HG02642 (cell line): ENCODE measurements around the gene CFTR.
"Not testable (repeated sequence)": the region's sequence is repeated elsewhere in the genome, so short reads cannot be mapped to it uniquely, and the experiment has no call there.

Source experiments
- ATAC-seq: cut with Tn5 transposase; IDR thresholded peaks from one replicate; pipeline ENCODE4 v1.9.1; 2021; ENCODE audit warnings: mild to moderate bottlenecking; ENCODE audit not compliant: unreplicated experiment, poor library complexity

Gene CFTR

DNA sequence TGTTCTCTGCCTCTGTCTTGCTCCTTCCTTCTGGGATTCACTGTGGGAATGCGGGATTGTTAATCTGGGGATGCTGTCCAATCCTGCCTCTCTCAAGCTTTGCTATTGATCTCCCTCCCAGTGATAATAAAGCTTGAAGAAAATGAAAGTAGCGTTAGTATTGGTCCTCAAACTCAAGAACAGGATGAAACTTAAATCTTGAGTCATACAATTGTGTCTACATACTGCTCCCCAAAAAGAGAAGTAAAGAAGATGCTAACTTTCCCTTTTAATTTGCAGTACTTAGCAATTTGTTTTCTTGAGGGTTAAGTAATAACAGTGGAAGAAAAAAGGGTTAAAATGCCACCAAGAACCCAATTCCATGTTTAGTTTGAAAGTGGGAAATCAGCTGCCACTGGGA lies 13.6 kb downstream of the CFTR start:
- ATAC-seq: no peak

DNA sequence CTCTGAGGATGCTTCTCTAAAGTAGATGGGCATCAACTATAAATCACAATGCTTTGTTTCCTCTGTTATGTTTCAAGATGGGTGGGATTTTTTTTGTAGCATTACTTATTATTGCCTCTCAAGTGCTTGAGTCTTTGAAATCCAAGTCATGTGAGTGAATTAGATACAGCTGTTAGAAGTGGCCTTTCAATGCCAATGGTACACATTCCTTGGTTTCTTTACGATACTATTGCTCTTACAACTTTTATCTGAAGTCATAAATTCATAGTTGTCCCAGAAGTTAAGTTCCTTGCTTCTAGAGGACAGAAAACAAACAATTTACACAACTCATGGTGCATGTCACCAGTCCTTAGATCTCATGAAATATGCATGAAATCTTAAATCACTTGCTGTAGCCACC lies 15.5 kb downstream of the CFTR start:
- ATAC-seq: no peak

DNA sequence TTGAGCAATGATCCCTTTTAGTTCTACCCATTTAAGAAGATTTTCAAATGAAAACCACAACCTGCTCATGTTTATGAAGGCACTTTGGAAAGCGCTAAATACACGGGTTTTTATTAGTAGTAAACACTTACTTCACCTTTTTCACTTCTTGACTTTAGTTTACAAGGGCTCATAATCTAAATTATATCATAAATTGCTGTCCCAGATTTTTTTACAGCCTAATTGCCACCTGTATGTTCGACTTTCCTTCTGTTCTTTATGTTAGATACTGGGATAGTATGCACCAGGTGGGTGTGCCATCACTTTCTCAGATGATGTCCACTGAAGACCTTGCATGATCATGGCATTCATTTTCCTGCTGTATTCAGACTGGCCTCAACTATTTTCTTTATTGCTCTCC lies 22.5 kb downstream of the CFTR start:
- ATAC-seq: no peak

DNA sequence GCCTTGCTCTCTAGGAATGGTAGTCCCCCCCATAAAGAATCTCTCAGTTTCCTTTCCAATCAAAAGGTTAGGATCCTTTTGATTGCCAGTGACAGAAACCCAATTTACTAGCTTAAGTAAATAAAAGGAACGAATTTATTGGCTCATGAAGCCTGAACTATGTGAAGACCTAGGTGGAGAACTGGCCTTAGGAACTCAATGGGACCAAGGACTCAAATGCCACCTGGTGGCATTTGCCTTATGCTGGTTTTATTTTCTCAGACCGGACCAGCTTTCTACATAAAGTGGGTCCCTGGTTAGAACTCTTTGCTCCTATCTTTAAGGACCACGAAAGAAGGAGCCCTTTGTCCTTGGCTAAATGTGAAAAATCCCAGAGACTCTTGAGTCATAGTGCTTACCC lies 25.4 kb downstream of the CFTR start:
- no peak for ATAC-seq

DNA sequence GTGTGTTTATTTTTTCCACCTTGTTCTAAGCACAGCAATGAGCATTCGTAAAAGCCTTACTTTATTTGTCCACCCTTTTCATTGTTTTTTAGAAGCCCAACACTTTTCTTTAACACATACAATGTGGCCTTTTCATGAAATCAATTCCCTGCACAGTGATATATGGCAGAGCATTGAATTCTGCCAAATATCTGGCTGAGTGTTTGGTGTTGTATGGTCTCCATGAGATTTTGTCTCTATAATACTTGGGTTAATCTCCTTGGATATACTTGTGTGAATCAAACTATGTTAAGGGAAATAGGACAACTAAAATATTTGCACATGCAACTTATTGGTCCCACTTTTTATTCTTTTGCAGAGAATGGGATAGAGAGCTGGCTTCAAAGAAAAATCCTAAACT lies 28.9 kb downstream of the CFTR start:
- no peak for ATAC-seq

DNA sequence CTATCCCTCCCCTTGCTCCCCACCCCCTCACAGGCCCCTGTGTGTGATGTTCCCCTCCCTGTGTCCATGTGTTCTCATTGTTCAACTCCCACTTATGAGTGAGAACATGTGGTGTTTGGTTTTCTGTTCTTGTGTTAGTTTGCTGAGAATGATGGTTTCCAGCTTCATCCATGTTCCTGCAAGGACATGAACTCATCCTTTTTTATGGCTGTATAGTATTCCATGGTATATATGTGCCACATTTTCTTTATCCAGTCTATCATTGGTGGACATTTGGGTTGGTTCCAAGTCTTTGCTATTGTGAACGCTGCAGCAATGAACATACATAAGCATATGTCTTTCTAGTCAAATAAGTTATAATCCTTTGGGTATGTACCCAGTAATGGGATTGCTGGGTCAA lies 37.4 kb downstream of the CFTR start:
- not testable (repeated sequence) for ATAC-seq

DNA sequence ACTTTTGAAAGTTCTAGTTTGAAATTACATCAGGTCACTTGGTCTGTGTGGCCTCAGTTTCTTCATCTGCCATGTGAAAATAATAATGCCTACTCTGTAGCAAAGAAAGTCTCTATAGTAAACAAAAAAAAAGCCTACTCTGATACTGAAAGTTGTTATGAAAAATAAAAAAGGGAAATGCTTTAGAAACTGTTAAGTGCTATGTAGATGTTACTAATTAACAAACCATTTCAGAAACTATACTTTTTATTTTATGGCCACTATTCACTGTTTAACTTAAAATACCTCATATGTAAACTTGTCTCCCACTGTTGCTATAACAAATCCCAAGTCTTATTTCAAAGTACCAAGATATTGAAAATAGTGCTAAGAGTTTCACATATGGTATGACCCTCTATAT lies 50.6 kb downstream of the CFTR start:
- ATAC-seq: no peak

DNA sequence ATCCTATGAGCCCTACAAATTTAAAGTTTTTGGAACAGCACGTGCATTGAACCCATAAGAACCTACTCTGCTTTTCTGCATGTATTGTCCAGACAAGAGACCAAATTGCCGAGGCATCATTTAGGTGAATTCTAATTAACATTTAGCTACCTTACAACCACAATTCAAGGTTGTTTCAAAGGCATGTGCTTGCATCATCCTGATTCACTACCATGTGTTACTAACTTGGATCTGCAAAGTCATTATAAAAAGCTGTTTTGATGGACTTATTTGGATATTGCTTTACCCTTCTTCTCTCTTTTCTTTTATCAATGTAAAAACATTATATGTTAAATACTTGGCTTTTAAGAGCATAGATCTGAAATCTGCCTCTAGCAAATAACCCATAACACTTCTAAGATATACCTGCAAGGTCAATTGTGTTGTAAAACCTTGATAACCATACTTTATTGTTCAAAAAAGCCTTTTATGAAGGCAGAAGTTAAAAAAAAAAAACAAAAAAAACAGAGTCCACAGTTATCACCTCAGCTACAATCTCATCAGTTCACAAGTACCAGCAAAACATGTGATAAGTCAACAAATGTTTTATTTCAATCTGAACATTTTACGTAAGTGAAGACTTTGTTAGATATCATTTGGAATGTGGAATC lies 51.9 kb downstream of the CFTR start:
- ATAC-seq: no peak

DNA sequence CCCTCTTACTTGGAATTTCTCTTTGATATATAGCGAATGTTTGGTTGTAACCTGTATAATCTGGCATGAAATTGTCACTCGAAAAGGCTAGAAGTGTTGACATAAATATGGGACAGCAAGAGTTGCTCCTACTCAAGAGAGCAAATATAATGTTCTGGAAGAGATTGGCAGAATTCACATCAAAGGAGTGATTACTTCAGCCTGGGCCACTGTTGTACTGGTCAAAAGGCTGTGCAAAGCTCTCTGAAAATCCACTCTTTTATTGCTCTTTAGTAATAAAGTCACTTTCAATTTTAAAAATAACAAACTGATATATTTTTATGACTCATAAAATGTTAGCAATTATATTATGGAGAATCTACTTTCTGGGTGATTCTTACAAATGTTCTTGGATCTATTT lies 58.2 kb downstream of the CFTR start:
- no peak for ATAC-seq

DNA sequence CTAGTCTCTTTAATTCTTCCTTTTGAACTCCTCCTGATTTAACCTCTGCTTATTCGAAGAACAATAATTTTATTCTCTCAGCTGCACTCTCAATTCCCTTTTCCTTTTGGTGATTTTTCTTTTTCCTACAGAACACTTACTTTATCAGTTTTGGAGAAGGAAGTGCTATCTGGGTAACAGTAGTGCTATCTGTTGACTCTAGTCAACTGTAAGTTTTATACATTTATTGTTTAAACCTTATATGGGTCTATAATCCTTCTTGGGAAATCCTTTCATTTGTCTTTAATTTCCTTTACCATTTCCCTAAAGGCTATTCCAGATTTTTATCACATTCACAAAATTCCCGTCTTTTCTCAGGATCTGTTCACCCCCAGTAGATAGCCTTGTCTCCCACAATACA lies 64.2 kb downstream of the CFTR start:
- ATAC-seq: no peak

DNA sequence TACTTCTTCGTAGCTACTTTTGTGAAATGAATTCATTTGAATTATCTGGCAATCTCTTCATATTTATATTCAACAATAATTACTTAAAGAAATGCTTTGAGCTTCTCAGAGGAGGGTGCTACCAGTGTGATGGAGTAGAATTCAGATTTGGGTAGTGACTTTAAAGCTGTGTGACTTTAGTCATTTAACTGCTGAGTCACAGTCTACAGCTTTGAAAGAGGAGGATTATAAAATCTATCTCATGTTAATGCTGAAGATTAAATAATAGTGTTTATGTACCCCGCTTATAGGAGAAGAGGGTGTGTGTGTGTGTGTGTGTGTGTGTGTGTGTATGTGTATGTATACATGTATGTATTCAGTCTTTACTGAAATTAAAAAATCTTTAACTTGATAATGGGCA lies 68.2 kb downstream of the CFTR start:
- ATAC-seq: no peak

DNA sequence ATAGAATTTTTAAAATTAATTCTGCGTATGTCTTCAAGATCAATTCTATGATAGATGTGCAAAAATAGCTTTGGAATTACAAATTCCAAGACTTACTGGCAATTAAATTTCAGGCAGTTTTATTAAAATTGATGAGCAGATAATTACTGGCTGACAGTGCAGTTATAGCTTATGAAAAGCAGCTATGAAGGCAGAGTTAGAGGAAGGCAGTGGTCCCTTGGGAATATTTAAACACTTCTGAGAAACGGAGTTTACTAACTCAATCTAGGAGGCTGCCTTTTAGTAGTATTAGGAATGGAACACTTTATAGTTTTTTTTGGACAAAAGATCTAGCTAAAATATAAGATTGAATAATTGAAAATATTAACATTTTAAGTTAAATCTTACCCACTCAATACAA lies 70.8 kb downstream of the CFTR start:
- no peak for ATAC-seq

DNA sequence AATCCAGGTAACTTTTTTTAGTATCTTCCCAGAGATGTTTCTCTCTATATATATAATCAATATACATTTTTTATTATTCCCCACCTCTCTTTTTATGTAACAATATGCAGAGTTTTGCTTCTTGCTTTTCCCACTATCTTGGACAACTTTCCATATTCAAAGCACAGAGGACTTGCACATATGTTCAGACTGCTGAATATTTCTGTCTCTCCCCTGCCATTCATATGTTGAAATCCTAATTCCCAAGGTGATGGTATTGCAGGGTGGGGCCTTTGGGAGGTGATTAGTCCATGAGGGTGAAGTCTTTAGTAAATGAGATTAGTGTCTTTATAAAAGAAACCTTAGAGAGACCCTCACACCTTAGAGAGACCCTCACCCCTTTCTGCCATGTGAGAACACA lies 72.8 kb downstream of the CFTR start:
- no peak for ATAC-seq

DNA sequence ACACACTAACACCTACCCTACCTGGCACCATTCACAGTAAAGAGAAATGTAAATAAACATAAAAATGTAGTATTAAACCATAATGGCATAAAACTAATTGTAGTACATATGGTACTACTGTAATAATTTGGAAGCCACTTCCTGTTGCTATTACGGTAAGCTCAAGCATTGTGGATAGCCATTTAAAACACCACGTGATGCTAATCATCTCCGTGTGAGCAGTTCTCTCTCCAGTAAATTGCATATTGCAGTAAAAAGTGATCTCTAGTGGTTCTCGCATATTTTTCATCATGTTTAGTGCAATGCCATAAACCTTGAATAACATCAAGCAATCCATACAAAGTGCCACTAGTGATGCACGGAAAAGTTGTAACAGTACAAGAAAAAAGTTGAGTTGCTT lies 75.4 kb downstream of the CFTR start:
- ATAC-seq: no peak

DNA sequence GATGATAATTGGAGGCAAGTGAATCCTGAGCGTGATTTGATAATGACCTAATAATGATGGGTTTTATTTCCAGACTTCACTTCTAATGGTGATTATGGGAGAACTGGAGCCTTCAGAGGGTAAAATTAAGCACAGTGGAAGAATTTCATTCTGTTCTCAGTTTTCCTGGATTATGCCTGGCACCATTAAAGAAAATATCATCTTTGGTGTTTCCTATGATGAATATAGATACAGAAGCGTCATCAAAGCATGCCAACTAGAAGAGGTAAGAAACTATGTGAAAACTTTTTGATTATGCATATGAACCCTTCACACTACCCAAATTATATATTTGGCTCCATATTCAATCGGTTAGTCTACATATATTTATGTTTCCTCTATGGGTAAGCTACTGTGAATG lies 79.6 kb downstream of the CFTR start:
- no peak for ATAC-seq

DNA sequence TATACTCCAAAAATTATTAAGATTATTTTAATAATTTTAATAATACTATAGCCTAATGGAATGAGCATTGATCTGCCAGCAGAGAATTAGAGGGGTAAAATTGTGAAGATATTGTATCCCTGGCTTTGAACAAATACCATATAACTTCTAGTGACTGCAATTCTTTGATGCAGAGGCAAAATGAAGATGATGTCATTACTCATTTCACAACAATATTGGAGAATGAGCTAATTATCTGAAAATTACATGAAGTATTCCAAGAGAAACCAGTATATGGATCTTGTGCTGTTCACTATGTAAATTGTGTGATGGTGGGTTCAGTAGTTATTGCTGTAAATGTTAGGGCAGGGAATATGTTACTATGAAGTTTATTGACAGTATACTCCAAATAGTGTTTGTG lies 80.2 kb downstream of the CFTR start:
- no peak for ATAC-seq

DNA sequence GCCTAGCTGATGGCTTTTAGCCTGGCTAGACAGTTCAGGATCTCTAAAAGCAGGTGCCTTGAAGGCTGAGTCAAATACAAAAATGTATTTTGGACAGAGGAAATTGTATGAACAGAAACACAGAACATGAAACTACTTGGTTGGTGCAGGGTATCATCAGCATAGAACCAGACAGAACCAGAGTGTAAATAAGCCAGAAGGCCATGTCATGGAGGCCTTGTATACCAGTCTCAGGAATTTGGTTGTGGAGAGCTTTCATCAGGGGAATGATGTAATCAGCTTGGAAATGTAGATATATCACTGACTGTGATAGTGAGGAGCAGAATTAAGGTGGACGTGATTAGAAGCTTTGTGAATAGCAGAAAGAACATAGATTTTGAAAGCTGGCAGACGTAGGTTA lies 82.9 kb downstream of the CFTR start:
- no peak for ATAC-seq

DNA sequence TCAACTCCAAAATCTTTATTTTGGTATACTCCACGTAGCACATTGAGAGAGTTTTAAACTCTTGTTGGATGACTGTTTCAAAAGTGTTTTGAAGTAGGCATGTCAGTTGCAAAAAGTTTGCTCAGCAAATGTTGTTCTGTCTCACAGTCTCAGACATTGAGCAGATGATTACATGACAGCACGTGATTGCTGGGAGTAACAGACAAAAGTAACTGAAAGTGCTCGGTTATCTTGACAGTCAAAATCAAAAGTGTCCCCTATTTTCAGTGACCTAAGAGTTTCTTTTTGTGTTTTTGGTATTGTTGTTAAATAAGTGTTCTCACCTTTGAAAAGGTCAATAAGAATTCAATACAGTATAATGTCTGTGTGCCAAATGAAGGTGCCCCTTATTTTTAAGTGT lies 84.3 kb downstream of the CFTR start:
- no peak for ATAC-seq

DNA sequence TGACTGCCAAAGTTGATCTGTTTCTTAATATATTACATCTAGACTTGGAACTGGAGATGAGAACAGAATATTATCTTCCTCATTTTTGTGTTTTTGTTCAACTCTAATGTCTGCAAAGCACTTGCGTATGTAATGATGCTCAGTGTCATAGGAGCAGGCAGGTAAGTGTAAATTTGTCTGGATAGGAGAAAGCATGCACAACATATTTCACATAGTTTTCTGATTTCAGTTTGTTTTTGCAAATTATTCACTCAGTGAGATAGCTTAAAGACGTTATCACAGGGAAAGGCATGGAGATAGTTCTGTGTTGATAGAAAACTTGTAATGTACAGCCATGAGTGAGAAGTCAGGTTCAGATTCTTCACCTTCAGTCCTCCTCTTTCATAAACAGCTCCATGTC lies 84.8 kb downstream of the CFTR start:
- ATAC-seq: no peak

DNA sequence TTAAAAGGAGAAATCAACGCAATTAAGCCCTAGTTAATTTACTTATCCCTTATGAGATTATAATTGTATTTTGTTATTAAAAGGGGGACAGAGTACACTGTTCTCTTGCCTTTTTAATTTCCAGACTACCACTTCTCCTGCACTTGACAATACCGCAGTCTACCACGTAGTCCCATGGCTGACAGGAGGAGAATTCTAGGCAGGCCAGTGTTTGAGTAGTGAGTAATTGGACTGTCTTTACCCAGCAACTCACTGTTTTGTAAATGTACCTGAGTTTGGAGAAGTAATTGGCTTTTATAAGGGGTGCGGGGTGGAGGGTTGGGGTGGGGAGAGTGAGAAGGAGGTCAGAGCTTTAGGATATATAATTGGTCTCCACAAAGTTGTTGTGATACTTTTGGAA lies 85.4 kb downstream of the CFTR start:
- no peak for ATAC-seq

DNA sequence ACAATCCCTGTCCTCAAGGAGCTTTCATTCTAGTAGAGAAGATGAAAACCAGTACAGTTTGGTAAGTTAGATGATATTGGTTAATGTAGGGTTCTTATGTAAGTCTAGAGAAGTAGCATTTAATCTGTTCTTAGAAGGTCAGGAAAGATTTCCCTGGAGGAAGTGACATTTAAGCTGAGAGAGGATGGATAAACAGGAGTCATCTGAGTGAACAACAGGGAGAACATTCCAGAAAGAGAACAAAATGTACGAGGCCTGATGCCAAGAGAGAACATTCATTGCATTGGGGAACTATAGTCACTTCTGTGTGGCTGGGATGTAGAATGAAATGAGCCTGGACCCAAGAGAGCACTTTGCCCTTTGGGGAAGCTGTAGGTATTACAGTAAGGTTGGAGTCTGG lies 88.0 kb downstream of the CFTR start:
- ATAC-seq: no peak

DNA sequence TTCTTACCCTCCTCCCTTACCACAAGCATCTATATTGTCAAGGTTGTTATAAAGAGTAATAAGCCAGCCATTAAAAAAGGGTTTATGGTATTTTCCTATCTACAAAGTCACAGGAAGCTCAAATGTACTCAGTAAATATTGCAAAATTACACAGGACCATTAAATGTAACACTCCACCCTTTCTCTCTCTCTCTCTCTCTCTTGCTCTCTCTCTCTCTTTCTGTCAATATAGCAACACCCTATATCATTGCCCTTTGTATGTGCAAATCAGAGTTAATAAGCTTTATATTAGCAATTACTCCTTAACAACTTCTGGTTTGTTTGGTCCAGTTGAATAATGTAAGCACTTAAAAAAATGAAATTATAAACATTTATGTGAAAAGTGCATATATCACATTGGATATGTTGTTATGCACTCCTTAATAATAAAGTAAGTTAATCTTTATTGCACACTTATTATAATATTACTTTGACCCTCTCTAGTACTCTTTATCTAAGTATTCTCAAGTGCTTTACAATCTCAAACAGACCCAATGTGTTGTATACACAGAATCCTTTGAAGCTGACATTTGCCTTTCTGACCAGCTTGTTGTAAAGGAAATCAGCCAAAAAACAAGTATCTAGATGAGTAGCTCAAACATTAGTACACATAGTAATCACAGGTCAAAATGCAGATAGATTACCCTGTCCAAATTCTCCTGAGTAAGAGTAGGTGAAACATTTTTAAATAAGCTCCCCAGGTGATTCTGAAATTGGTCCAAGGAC lies 93.2 kb downstream of the CFTR start:
- ATAC-seq: no peak
